Stomach (tissue), 9 donors: ENCODE data around the gene OFD1. TPM values are rescaled to one million over a fixed set of nuclear protein-coding genes. Genes with fewer than 3 reads are reported as not detected.

Source experiments
- DNase-seq, 2 donors: peaks; one replicate each; pipeline versions ENCODE4 v3.0.0 to v3.0.0-alpha.2; 2013 to 2019
- H3K27ac ChIP-seq, 5 donors: fragments of 200-600 bp in 4 of 5; sonication (generic) in 4 of 5; one replicate each; pipeline ENCODE4 v1.5.1; 2013 to 2019; ENCODE audit warnings: mild to moderate bottlenecking in 1 of 5, moderate library complexity in 1 of 5
- H3K27me3 ChIP-seq, 3 donors: fragments of 200-600 bp; sonication (generic); one replicate each; pipeline ENCODE4 v1.5.1; 2017 to 2019; ENCODE audit warnings: mixed run types in 1 of 3
- H3K36me3 ChIP-seq, 4 donors: fragments of 200-600 bp; sonication (generic); 1 replicate in 3 of 4; 2 replicates in 1 of 4; pipeline ENCODE4 v1.5.1; 2016 to 2019
- H3K4me1 ChIP-seq, 4 donors: fragments of 200-600 bp; sonication (generic); one replicate each; pipeline ENCODE4 v1.5.1; 2016 to 2019
- H3K4me3 ChIP-seq, 4 donors: fragments of 200-600 bp; sonication (generic) in 3 of 4; one replicate each; pipeline ENCODE4 v1.5.1; 2016 to 2019; ENCODE audit warnings: mild to moderate bottlenecking in 1 of 4
- H3K9me3 ChIP-seq, 4 donors: fragments of 200-600 bp; sonication (generic); one replicate each; pipeline ENCODE4 v1.5.1; 2016 to 2019
- CTCF ChIP-seq, 7 experiments: fragments of 450-650 bp in 4 of 7; fragments of 200-600 bp in 3 of 7; sonication (generic) in 3 of 7; IDR thresholded peaks; one replicate each; pipeline ENCODE4 v1.5.1; 2016 to 2019; ENCODE audit warnings: antibody characterized with exemption in 7 of 7, control low read depth in 2 of 7, mild to moderate bottlenecking in 1 of 7
- EP300 ChIP-seq: sonication (generic); formaldehyde crosslinking; IDR thresholded peaks from one replicate; pipeline ENCODE4 v1.6.1; 2017; ENCODE audit warnings: antibody characterized with exemption
- POLR2A ChIP-seq, 4 donors: fragments of 450-650 bp; IDR thresholded peaks; one replicate each; pipeline ENCODE4 v1.6.1; 2016; ENCODE audit warnings: antibody characterized with exemption in 4 of 4, control low read depth in 2 of 4, mild to moderate bottlenecking in 1 of 4, moderate library complexity in 1 of 4
- POLR2AphosphoS5 ChIP-seq, 3 donors: sonication (generic); formaldehyde crosslinking; IDR thresholded peaks; one replicate each; pipeline ENCODE4 v1.6.1; 2016; ENCODE audit warnings: antibody characterized with exemption in 3 of 3
- WGBS, 5 donors: extraction: QIAGEN DNeasy Blood & Tissue Kit in 3 of 5; methylation state at CpG; one replicate each; pipeline versions ENCODE4 v1.1.5 to v1.1.7; 2013 to 2018; 5-methylcytosine and 5-hydroxymethylcytosine counted together
- intact Hi-C: fragments of 100-400 bp; cut with DNase I; formaldehyde crosslinking; loops from one replicate; pipeline ENCODE4 v1.15.1; 2023; ENCODE audit warnings: low total_unique reads
- polyA plus RNA-seq, 3 donors: library from polyadenylated mRNA; stranded (reverse); fragments of 200-250 nt; gene quantifications; one replicate each; pipeline ENCODE4 v1.2.3, GENCODE V29; 2013
- total RNA-seq, 5 donors: library from RNA; depleted of rRNA; stranded (reverse); fragments of >200 nt; gene quantifications; one replicate each; pipeline versions ENCODE4 v1.1.0 to v1.2.3, GENCODE V29; 2014 to 2016
- donor health status: healthy with polysubstance abuse.
- donor health status: Bipolar disorder and iron deficiency.
- donor health status: healthy.

Gene OFD1
- total and polyA plus RNA-seq, 8 donors, result 15.6 to 144 (median 49.5) TPM

GRCh38 chrX:13694983-13695382 is 39.6 kb upstream of the OFD1 start:
- Histone ChIP-seq H3K27me3 (no peaks in the 10 kb centered on the region), H3K9me3 (no peaks in the 10 kb centered on the region), H3K36me3 (no peaks in the 10 kb centered on the region), H3K4me3 (no peak overlapping the region), H3K27ac (no peak overlapping the region), H3K4me1 (peaks cover 9 to 86% (median 44%) of the 10 kb centered on the region in 4 donors)
- DNase-seq, result no peak
- 76 to 90% (median 83%) methylated on average over 8 of the region's 8 CpGs for WGBS, 5 donors
- intact Hi-C loops, result no loop called here
- TF ChIP-seq POLR2AphosphoS5 (IDR thresholded peaks at IDR 0.05), result no peak
- TF ChIP-seq EP300, result no peak
- no peak for TF ChIP-seq POLR2A (IDR thresholded peaks at IDR 0.05)

- TF ChIP-seq CTCF (IDR thresholded peaks at IDR 0.05), result no peak
- no peak for TF ChIP-seq EP300
- TF ChIP-seq POLR2A (IDR thresholded peaks at IDR 0.05), result no peak
- intact Hi-C loops, result no loop called here
- no peak for DNase-seq
- H3K27me3 ChIP-seq, result no peaks in the 10 kb centered on the region
- no peak overlapping the region for H3K4me3 ChIP-seq
- no peaks in the 10 kb centered on the region for H3K36me3 ChIP-seq
- H3K27ac ChIP-seq, result no peak overlapping the region
- peaks cover 11 to 87% (median 43%) of the 10 kb centered on the region in 4 donors for H3K4me1 ChIP-seq
- 85 to 92% (median 90%) methylated on average over 4 of the region's 4 CpGs for WGBS, 5 donors
- no peaks in the 10 kb centered on the region for H3K9me3 ChIP-seq
Measured at GRCh38 chrX:13695601-13696115, 38.9 kb upstream of the OFD1 start.

DNA sequence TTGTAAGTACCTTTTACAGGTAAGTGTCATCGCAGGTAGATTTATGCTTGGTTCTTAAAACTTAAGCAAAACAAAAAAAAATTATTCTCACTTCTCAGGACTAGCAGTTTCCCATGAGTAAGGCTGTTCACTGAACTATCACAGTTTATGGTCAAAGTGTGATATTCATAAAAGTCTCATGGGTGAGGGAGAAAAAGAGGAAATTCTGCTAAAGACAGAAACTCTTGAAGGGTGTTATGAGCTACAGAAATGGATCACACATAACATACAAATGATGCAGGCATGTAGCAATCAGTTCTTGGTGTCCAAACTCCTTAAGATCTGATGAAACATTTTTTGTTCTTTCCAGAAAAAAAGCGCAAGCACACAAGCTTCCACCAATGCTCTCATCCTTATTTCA is 37.1 kb upstream of the OFD1 start:
- H3K4me1 ChIP-seq, result peaks cover 11 to 75% (median 37%) of the 10 kb centered on the region in 4 donors
- no peak overlapping the region for H3K4me3 ChIP-seq
- intact Hi-C loops, result no loop called here
- H3K27me3 ChIP-seq, result no peaks in the 10 kb centered on the region
- 83 to 91% (median 89%) methylated on average over 2 of the region's 2 CpGs for WGBS, 5 donors
- H3K9me3 ChIP-seq, result no peaks in the 10 kb centered on the region
- DNase-seq, result no peak
- no peaks in the 10 kb centered on the region for H3K36me3 ChIP-seq
- H3K27ac ChIP-seq, result peak overlapping the region in 1 of 5 donors; percentile 35
- TF ChIP-seq POLR2A (IDR thresholded peaks at IDR 0.05) (no peak), EP300 (no peak), POLR2AphosphoS5 (IDR thresholded peaks at IDR 0.05) (no peak), CTCF (IDR thresholded peaks at IDR 0.05) (no peak)

- DNase-seq, result no peak
- TF ChIP-seq CTCF (IDR thresholded peaks at IDR 0.05) (no peak), POLR2A (IDR thresholded peaks at IDR 0.05) (no peak), EP300 (no peak), POLR2AphosphoS5 (IDR thresholded peaks at IDR 0.05) (no peak)
- no peaks in the 10 kb centered on the region for H3K27me3 ChIP-seq
- no peak overlapping the region for H3K4me3 ChIP-seq
- H3K4me1 ChIP-seq, result peaks cover 11 to 72% (median 35%) of the 10 kb centered on the region in 4 donors
- 93 to 100% (median 93%) methylated on average over 1 of the region's 1 CpG for WGBS, 5 donors
- no peaks in the 10 kb centered on the region for H3K36me3 ChIP-seq
- H3K9me3 ChIP-seq, result no peaks in the 10 kb centered on the region
- H3K27ac ChIP-seq, result peak overlapping the region in 2 of 5 donors; percentile 35 to 43
- intact Hi-C loops, result no loop called here
Measured at GRCh38 chrX:13697976-13698375, 36.6 kb upstream of the OFD1 start.

DNA sequence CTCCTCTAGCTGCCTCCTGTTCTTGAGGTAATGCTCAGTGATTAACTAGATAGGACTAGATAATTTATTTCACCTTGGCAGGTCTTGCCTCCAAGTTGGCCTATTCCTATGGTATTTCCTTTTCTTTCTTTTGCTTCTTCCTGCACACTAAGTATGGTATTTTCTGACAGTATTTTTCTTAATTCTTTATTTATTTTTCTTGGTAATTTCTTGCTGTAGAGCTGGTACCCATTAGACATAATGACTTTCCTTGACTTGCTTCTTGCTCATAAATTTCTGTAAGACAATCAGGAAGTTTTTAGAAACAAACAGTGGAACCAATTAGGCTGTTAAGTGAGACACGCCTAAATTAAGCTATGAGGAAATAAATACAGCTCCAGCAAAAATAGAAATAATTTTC is 36.1 kb upstream of the OFD1 start:
- no peak for DNase-seq
- intact Hi-C loops, result no loop called here
- no peak for TF ChIP-seq POLR2A (IDR thresholded peaks at IDR 0.05)
- no peak for TF ChIP-seq CTCF (IDR thresholded peaks at IDR 0.05)
- no peak for TF ChIP-seq EP300
- no peak for TF ChIP-seq POLR2AphosphoS5 (IDR thresholded peaks at IDR 0.05)
- Histone ChIP-seq H3K9me3 (no peaks in the 10 kb centered on the region), H3K27ac (peak overlapping the region in 2 of 5 donors; percentile 35 to 43), H3K4me3 (no peak overlapping the region), H3K27me3 (no peaks in the 10 kb centered on the region), H3K36me3 (no peaks in the 10 kb centered on the region), H3K4me1 (peaks cover 8 to 72% (median 31%) of the 10 kb centered on the region in 4 donors)
- 17 to 56% (median 36%) methylated on average over 1 of the region's 1 CpG for WGBS, 5 donors
